ENCODE results near the gene TOR4A.
A peak's percentile ranks its signal among the peaks of the same experiment; 100 is the strongest.

TOR4A gene

DNA sequence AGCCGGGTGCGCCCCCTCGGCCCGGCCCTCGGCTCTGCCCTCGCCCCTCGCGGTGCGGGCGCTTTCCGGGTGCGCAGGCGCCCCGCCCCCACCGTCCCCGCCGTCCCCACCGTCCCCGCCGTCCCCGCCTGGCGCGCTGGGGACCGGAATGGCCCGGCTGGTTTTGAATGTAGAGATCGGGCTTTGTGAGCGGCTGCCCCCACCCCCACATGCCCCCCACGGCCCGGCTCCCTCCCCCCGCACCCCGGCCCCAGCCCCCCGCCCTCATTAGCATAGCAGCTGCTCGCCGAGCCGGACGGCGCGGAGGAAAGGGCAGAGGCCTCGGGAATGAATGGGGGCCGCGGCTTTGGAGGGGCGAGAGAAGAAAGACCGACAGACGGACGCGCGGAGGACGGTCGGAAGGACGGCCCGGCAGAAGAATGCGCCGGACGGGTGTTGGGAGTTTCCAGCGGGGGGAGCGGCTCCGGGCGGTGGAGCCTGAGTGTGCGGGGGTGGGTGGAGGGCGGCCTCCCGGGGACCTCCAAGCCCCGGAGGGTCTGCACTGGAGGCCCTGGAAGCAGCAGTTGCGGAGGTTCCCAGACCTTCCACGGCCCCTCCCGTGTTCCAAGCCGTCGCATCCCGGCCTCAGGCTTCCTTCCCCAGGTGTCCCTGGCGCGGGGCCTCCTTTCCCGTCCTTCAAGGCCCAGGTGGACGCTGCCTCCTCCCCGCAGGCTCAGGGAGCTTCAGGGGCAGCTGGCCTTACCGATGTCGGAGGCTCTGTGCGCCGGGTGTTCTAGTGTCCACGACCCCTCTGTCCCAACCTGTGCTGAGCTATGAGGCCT is 18.5 kb downstream of the TOR4A start:
- no peak for DNase-seq (ENCODE audit: low spot score)

DNA sequence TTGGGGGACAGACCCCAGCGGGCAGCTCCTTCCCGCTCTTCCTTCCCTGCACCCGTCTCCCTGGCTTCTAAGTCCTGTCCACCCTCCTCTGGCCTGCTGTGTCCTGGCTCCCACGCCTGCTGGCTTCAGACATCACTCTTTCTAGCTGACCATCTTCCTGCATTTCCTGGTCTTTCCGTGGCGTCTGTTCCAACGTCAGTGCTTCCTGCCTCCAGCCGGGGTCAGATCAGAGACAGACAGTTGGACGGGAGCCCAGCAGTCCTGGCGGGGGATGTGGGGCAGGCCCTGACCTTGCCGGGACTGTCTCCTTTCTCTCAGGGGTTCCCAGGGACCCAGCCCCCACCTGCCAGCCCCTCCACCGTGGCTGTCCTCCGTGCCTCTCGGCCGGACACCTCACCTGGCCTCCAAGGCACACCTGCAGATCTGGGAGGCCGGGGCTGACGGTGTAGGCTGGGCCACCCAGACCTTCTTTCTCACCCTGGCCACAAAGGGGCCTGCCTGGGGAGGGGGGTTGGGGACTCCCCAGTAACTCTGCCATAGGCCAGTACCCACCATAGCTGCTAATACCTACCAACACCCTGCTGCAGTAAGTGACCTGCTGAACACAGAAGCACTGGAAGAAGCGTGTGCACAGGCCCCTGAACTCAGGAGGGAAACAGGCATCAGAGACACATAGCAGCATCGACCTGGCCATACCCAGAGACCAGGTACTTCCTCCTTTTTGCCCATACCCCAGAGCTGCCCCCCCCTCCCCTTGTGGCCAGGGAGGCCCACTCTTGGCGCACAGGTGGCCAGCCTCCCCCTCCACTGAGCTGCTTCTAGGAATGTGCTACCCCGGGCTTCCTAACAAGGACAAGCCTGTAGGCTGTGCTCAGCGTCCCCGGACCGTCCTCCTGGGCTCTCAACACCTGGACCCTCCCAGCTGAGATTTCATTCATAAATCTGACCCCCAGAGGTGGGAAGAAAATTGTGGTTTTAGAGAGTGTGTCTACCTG is 19.4 kb downstream of the TOR4A start:
- DNase-seq (ENCODE audit: low spot score): no peak

DNA sequence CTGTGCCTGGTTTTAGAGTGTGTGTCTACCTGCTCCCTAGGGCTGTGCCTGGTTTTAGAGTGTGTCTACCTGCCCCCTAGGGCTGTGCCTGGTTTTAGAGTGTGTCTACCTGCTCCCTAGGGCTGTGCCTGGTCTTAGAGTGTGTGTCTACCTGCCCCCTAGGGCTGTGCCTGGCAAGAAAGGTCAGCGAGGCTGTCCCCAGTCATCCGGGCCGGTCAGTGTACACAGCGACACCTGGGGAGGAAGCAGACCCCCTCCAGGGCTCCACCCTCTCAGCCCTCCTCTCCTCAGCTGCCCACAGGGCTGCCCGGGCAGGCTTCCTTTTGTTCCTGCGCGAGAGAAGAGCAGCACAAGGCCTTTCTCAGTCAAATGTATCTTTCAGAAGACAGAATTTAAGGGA is 20.4 kb downstream of the TOR4A start:
- DNase-seq (ENCODE audit: low spot score): no peak

DNA sequence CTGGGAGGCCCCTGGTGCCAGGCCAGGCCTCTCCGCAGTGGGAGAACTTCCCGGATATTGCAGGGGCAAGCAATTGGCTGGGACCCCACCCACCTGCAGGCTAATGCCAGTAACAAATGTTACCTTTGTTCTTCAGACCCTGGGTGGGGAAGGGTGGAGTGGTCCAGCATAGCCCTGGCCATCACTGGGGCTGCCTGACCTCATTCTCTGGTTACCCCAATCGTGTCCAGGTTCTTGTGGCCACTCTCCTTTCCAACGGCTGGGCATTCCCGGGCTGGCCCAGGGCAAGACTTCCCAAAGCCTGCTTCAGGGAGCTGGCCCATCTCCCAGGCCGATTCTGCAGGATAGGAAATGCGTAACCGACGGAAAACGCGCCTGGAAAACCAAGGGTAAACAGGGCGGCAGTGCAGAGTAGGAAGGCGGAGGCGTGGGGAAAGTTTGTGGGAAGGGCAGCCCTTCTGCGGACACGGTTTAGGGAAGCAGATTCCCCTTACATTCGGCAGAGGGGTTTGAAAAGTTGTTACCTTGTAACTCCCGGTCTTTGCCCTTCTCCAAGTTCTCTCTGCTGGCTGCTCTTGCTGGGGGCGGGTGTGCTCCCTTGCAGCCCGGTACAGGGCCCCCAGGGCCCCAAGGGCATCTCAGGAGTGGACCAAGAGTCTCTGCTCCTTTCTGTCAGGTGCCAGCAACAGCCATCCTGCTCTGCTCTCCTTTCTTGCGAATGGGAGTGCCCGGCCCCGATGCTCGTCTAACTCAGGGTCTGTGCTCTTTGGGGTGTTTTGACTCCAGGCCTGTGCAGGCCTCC is 21.1 kb downstream of the TOR4A start:
- no peak for DNase-seq (ENCODE audit: low spot score)

GRCh38 chr9:137299203-137299565 is 21.7 kb downstream of the TOR4A start:
- no peak for DNase-seq (ENCODE audit: low spot score)

DNA sequence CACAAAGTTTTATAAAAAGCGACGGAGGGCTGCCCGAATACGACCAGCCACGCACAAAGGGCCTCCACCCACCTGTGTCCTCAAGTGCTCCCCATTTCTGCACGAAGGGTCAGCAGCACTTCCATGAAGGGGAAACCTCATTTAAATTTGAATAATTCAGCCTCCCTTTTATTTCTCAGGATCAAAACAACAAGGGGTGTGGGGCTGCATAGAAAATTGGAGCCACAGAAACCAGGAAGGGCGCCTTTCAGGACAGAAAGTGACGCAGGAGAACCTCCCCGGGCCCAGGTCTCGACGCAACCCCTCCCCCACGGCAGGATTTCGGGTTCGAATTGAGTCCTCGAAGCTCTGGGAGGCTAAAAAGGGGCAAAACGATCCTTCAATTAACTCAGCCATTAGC is 22.4 kb downstream of the TOR4A start:
- DNase-seq (ENCODE audit: low spot score): no peak

DNA sequence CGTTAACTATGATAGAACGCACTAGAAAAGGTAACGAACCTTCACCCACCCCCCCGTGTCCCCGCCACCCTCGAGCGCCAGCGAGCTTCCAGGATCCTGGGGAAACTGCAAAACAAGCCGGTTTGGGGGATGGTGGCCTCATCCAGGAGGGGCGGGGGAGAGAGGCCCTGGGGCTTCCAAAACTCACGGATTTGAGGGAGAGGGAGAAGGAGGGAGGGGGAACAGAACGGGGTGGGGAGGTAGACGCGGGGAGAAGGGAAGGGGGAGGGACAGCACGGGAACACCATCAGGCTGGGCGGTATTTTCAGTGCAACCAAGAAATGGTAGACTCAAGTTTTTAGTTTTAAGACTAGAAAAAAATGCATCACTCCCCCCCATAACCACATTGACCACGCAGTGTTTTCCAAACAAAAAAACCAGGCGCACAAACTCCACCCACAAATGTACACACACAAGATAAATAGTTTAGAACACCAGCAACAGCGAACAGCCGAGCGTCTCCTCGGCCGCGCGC is 23.1 kb downstream of the TOR4A start:
- no peak for DNase-seq (ENCODE audit: low spot score)

GRCh38 chr9:137301081-137301947 is 23.8 kb downstream of the TOR4A start:
- DNase-seq (ENCODE audit: low spot score): no peak

DNA sequence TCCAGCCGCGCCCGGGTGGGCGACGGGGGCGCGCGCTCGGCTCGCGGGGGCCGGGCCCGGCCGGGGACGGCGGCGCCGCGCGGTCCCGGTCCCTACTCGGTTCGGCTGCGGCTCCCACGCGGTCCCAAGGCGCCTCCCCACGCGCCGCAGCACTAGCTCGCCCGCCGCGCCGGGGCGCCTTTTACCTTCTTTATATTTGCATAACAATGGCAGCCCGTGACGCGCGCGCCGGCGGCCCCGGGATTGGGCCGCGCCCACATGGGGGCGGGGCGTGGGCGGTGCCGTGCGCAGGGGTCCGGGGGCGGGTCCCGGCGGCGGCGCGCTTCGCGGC is 24.6 kb downstream of the TOR4A start, which contains the start of gene NRARP:
NRARP (minus strand) TSS at position 154 of the 331 bp plus-strand sequence. CDS start 343 bp downstream, outside the sequence.
- peak; percentile 53 for DNase-seq (ENCODE audit: low spot score)

- no peak for DNase-seq (ENCODE audit: low spot score)
These were observed 25.1 kb downstream of the TOR4A start for GRCh38 chr9:137302449-137303150.

DNA sequence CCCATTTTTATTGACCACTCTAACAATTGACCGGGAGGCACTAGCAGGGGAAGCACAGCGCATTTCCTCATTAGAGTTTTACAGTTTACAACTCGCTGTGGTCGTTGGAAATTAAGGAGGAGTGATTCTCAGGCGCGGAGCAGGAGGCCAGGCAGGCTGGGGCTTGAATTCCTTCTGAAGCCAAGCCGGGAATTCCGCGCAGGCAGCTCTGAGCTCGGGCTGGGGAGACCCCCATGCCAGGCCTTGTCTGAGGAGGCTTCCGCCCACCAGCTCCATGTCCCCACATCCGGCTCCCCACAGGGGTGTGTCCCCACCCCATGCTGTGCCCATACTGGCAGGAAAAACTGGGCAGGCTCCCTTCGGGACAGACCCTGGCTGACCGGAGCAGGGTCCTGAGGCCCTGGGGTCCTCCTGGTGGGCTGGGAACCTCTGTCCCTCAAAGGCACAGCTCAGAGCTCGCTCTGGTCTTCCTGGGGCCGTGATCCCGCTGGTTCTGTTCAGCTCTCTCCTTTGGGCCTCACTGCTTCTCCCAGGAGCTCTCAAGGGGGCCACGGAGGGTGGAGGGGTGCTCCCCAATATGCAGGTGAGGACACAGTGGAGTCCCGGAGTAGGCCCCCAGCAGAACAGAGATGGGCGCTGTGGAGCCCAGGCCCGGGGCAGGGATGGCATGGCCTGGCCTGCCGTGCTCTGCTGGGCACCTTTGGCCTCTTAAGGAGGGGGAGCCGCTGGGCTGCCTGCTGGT is 25.8 kb downstream of the TOR4A start:
- DNase-seq (ENCODE audit: low spot score): no peak

- no peak for DNase-seq (ENCODE audit: low spot score)
These were observed 26.4 kb downstream of the TOR4A start for GRCh38 chr9:137303893-137304382.

DNA sequence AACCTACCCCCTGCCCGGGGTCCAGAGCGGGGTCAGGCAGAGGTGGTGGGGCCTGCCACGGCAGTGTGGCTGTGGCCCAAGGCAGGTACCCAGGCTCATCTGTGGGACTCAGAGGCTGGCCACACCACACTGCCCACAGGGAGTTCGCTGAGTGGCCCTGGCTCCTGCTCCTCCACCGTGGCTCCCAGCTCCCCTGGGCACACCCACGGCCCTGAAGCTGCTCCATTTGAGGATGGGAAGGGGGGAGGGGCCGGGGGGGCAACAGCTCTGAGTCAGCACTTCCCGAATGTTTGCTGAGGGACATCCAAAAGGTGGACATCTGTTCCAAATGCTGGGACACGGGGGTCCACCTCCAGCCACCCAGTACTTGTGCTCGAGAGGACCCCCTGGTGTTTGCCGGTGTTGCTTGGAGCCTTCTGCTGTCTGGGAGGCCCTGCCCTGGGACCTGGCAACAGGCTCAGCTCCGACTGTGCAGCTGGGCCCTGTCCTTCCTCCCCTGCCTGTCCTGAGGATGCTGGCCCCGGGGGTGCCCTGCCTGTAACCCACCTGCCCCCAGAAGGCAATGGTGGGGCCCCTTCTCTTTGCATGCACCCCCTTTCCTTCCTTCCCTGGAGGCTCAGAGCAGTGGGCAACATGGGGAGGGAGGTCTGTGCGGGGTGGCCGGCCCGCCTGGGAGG is 27.0 kb downstream of the TOR4A start:
- no peak for DNase-seq (ENCODE audit: low spot score)

GRCh38 chr9:137305060-137305797 is 27.7 kb downstream of the TOR4A start:
- DNase-seq (ENCODE audit: low spot score): no peak

DNA sequence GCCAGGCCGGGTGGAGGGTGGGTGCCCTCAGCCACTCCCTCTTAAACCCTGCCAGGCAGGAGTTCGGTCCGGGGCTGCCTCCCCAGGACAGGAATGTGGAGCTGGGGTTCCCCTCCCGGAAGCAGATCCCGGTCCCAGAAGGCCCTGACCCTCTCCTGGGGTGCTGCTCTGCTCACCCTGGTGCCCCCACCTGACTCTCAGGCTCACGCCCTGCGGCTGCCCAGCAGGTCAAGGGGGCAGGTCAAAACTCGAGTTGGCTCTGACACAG is 28.2 kb downstream of the TOR4A start:
- DNase-seq (ENCODE audit: low spot score): no peak

- no peak for DNase-seq (ENCODE audit: low spot score)
These were observed 28.7 kb downstream of the TOR4A start for GRCh38 chr9:137306066-137306849.

- no peak for DNase-seq (ENCODE audit: low spot score)
These were observed 29.3 kb downstream of the TOR4A start for GRCh38 chr9:137306850-137307254.
